ENCODE measurements around the gene RAD9A. TPM values are rescaled to one million over a fixed set of nuclear protein-coding genes. Genes with fewer than 3 reads are reported as not detected.

Gene RAD9A
- total RNA-seq, 1 donor from 2014 or later, result 18.5 TPM

DNA sequence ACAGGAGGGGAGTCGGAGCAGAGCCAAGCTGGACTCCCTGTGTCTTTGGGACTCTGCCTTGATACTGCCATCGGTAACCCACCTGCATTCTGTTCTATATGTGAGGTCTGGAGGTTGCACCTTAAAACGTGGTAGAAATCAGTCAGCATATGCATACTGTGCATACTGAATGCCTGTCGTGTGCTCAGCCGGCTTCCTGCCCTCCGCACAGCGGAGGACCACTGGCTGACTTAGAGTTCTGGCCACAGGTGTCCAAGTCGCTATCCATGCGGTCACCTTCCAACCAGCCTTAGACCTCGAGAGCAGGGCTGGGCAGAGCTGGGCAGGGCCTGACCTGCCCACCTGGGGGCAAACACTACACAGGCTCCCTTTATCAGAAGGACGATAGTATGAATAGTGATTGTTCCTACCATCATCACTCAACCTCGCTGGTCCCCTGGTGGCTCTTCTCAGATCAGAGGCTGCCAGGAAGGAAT lies 15.9 kb downstream of the RAD9A start:
- Mint-ChIP-seq H3K27me3 (ENCODE audit: unreplicated experiment) (no peaks in the 10 kb centered on the region), H3K27ac (ENCODE audit: unreplicated experiment) (no peak overlapping the region), H3K4me1 (ENCODE audit: unreplicated experiment) (no peaks in the 10 kb centered on the region), H3K9me3 (ENCODE audit: unreplicated experiment) (no peaks in the 10 kb centered on the region), H3K4me3 (ENCODE audit: unreplicated experiment) (no peak overlapping the region), H3K36me3 (ENCODE audit: unreplicated experiment) (no peaks in the 10 kb centered on the region)
- no peak for DNase-seq (ENCODE audit: extremely low spot score, unreplicated experiment)
- no peak for TF ChIP-seq CTCF (IDR thresholded peaks at IDR 0.05)

GRCh38 chr11:67408437-67409200 lies 16.8 kb downstream of the RAD9A start:
- no peak overlapping the region for H3K27ac Mint-ChIP-seq (ENCODE audit: unreplicated experiment)

DNA sequence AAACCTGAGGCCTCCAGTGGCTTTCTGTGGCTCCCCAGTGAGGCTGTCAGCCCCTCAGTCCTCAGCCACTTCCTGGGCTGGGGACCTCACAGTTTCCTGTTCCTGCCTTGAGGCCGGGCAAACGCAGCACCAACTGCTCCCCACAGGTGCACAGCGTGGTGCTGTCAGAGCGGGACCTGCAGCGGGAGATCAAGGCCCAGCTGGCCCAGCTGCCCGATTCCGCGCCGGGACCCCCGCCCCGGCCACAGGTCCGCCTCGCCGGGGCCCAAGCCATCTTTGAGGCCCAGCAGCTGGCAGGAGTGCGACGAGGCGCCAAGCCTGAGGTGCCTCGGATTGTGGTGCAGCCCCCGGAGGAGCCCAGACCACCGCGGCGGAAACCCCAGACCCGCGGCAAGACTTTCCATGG lies 17.5 kb downstream of the RAD9A start:
- no peak overlapping the region for H3K4me3 Mint-ChIP-seq (ENCODE audit: unreplicated experiment)
- no peaks in the 10 kb centered on the region for H3K9me3 Mint-ChIP-seq (ENCODE audit: unreplicated experiment)
- H3K27ac Mint-ChIP-seq (ENCODE audit: unreplicated experiment), result no peak overlapping the region
- TF ChIP-seq CTCF (IDR thresholded peaks at IDR 0.05), result no peak
- no peaks in the 10 kb centered on the region for H3K27me3 Mint-ChIP-seq (ENCODE audit: unreplicated experiment)
- H3K4me1 Mint-ChIP-seq (ENCODE audit: unreplicated experiment), result no peaks in the 10 kb centered on the region
- DNase-seq (ENCODE audit: extremely low spot score, unreplicated experiment), result no peak
- H3K36me3 Mint-ChIP-seq (ENCODE audit: unreplicated experiment), result no peaks in the 10 kb centered on the region

More at GRCh38 chr11:67408437-67409200, 16.8 kb downstream of the RAD9A start:
- no peaks in the 10 kb centered on the region for H3K4me1 Mint-ChIP-seq (ENCODE audit: unreplicated experiment)
- DNase-seq (ENCODE audit: extremely low spot score, unreplicated experiment), result no peak
- H3K4me3 Mint-ChIP-seq (ENCODE audit: unreplicated experiment), result no peak overlapping the region
- no peaks in the 10 kb centered on the region for H3K27me3 Mint-ChIP-seq (ENCODE audit: unreplicated experiment)
- no peaks in the 10 kb centered on the region for H3K9me3 Mint-ChIP-seq (ENCODE audit: unreplicated experiment)
- H3K36me3 Mint-ChIP-seq (ENCODE audit: unreplicated experiment), result no peaks in the 10 kb centered on the region
- no peak for TF ChIP-seq CTCF (IDR thresholded peaks at IDR 0.05)

GRCh38 chr11:67409781-67410368 lies 18.1 kb downstream of the RAD9A start:
- TF ChIP-seq CTCF (IDR thresholded peaks at IDR 0.05), result no peak
- Mint-ChIP-seq H3K4me1 (ENCODE audit: unreplicated experiment) (no peaks in the 10 kb centered on the region), H3K4me3 (ENCODE audit: unreplicated experiment) (no peak overlapping the region), H3K27me3 (ENCODE audit: unreplicated experiment) (no peaks in the 10 kb centered on the region), H3K36me3 (ENCODE audit: unreplicated experiment) (no peaks in the 10 kb centered on the region), H3K27ac (ENCODE audit: unreplicated experiment) (no peak overlapping the region), H3K9me3 (ENCODE audit: unreplicated experiment) (no peaks in the 10 kb centered on the region)
- no peak for DNase-seq (ENCODE audit: extremely low spot score, unreplicated experiment)

DNA sequence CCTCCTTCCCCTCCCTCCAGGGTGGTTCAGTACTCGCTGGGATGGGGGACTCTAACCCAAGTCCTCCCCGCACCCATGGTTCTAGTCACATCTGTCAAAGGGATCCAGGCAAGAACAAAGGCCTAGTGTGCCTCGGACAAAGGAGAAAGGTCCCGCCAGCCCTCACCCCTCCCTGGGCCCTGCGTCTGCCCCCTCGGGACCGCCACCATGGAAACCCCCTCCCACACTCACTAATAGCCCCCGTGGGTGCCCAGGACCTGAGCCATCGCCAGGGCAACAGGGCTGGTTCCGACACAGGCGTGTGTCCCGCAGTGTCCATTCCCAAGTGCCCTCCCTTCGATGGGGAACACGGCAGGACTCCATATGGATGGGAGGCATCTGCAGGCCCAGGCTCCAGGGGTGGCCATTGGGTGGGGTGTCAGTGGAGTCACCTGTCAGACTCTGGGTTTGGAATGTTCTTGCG lies 18.6 kb downstream of the RAD9A start:
- no peak for DNase-seq (ENCODE audit: extremely low spot score, unreplicated experiment)
- Mint-ChIP-seq H3K4me1 (ENCODE audit: unreplicated experiment) (no peaks in the 10 kb centered on the region), H3K36me3 (ENCODE audit: unreplicated experiment) (no peaks in the 10 kb centered on the region), H3K9me3 (ENCODE audit: unreplicated experiment) (no peaks in the 10 kb centered on the region), H3K27ac (ENCODE audit: unreplicated experiment) (no peak overlapping the region), H3K4me3 (ENCODE audit: unreplicated experiment) (no peak overlapping the region), H3K27me3 (ENCODE audit: unreplicated experiment) (no peaks in the 10 kb centered on the region)
- TF ChIP-seq CTCF (IDR thresholded peaks at IDR 0.05), result no peak

Data from osteocyte (in vitro differentiated cells).